Endothelial cell of umbilical vein (primary cell): ENCODE data around the gene MEIOB. TPM values are rescaled to one million over a fixed set of nuclear protein-coding genes. Genes with fewer than 3 reads are reported as not detected.

Experiments used
- BruUV-seq: library from RNA; stranded (reverse); fragments of 400-500 nt; replicated peaks from 2 replicates; lab custom pipeline; 2021; lab: Mats Ljungman, UMichigan
- CTCF ChIA-PET: fragments of 300-600, 350-600 bp; sonication (Branson Sonifier 250); formaldehyde crosslinking; loops from one replicate; lab custom pipeline; 2021; ENCODE audit warnings: antibody characterized with exemption, inconsistent platforms; lab: Charles Lee
- POLR2A ChIA-PET: fragments of 300-600, 350-600 bp; sonication (Branson Sonifier 250); formaldehyde crosslinking; loops from one replicate; lab custom pipeline; 2021; ENCODE audit warnings: antibody characterized with exemption, inconsistent platforms; lab: Charles Lee
- DNase-seq: peaks from one replicate; pipeline ENCODE4 v3.0.0-alpha.2; 2011; ENCODE audit warnings: low read depth, low spot score
- FAIRE-seq: peaks from 2 replicates; lab custom pipeline; 2011; peaks lifted over from hg19 to GRCh38; lab: Jason Lieb, UNC
- H2AFZ ChIP-seq: 2 replicates; pipeline ENCODE4 v1.6.0; 2012; ENCODE audit warnings: low read depth, low read length, control low read depth, inconsistent platforms
- H3K27ac ChIP-seq: 2 replicates; pipeline ENCODE4 v1.5.1; 2011; ENCODE audit warnings: low read depth, mild to moderate bottlenecking, control low read depth, low read length, moderate library complexity; ENCODE audit not compliant: insufficient read depth
- H3K27me3 ChIP-seq, 2 experiments: 2 replicates each; pipeline versions ENCODE4 v1.6.0 to v1.6.1; 2011; ENCODE audit warnings: low read length in 2 of 2, mixed read lengths in 1 of 2; ENCODE audit not compliant: control insufficient read depth in 2 of 2, insufficient read depth in 2 of 2
- H3K36me3 ChIP-seq, 2 experiments: 2 replicates in 1 of 2; 3 replicates in 1 of 2; pipeline ENCODE4 v1.5.1; 2011; ENCODE audit warnings: low read length in 2 of 2, mild to moderate bottlenecking in 1 of 2, moderate library complexity in 1 of 2; ENCODE audit not compliant: control insufficient read depth in 2 of 2, insufficient read depth in 2 of 2; ENCODE audit errors: extremely low read depth in 1 of 2
- H3K4me1 ChIP-seq: 3 replicates; pipeline ENCODE4 v1.5.1; 2011; ENCODE audit warnings: mild to moderate bottlenecking, low read length; ENCODE audit not compliant: control insufficient read depth, insufficient read depth; ENCODE audit errors: extremely low read depth
- H3K4me2 ChIP-seq: 2 replicates; pipeline ENCODE4 v1.6.1; 2011; ENCODE audit warnings: low read length, control low read depth, mixed read lengths; ENCODE audit not compliant: insufficient read depth
- H3K4me3 ChIP-seq, 3 experiments: fragments of 200-600 bp in 1 of 3; sonication (generic), shearing (Covaris generic) in 1 of 3; replicated peaks in 1 of 3; 2 replicates each; pipeline ENCODE4 v1.5.1; 2011 to 2016; ENCODE audit warnings: control low read depth in 3 of 3, low read length in 3 of 3, mild to moderate bottlenecking in 2 of 3, inconsistent platforms in 1 of 3, low read depth in 1 of 3, moderate library complexity in 1 of 3; ENCODE audit not compliant: insufficient read depth in 1 of 3
- H3K79me2 ChIP-seq: 2 replicates; pipeline ENCODE4 v1.6.0; 2012; ENCODE audit warnings: low read length, inconsistent platforms; ENCODE audit not compliant: control insufficient read depth, insufficient read depth
- H3K9ac ChIP-seq: replicated peaks from 2 replicates; pipeline ENCODE3; 2011; ENCODE audit warnings: low read length, control low read depth; ENCODE audit not compliant: insufficient read depth; ENCODE audit errors: extremely low read depth
- H3K9me1 ChIP-seq: replicated peaks from 3 replicates; pipeline ENCODE4 v1.6.0; 2011; ENCODE audit warnings: mild to moderate bottlenecking, low read length; ENCODE audit not compliant: control insufficient read depth, insufficient read depth; ENCODE audit errors: extremely low read depth
- H3K9me3 ChIP-seq: replicated peaks from 2 replicates; pipeline ENCODE4 v1.5.1; 2012; ENCODE audit warnings: low read length, inconsistent platforms; ENCODE audit not compliant: control insufficient read depth, insufficient read depth
- H4K20me1 ChIP-seq: replicated peaks from 2 replicates; pipeline ENCODE3; 2011; ENCODE audit warnings: mild to moderate bottlenecking, low read length; ENCODE audit not compliant: control insufficient read depth, insufficient read depth; ENCODE audit errors: extremely low read depth
- FOS ChIP-seq: IDR thresholded peaks from 2 replicates; pipeline ENCODE4 v1.6.1; 2011; ENCODE audit warnings: mild to moderate bottlenecking, low read length, moderate library complexity, borderline replicate concordance; ENCODE audit not compliant: insufficient read depth
- MYC ChIP-seq: IDR thresholded peaks from one replicate; pipeline ENCODE4 v1.6.1; 2011; ENCODE audit warnings: mild to moderate bottlenecking, low read depth, low read length
- POLR2AphosphoS5 ChIP-seq: IDR thresholded peaks from 2 replicates; pipeline ENCODE4 v1.6.1; 2012; ENCODE audit warnings: low read depth, mild to moderate bottlenecking, control low read depth, low read length, moderate library complexity; ENCODE audit not compliant: insufficient read depth
- dilution Hi-C: fragments of 300-500 bp; cut with MboI; formaldehyde crosslinking; loops from one replicate; pipeline ENCODE4 v1.15.0; 2019; ENCODE audit warnings: low sequenced_read_pairs; ENCODE audit not compliant: extremely low pct_ligation_motif_present
- intact Hi-C: fragments of 100-400 bp; cut with micrococcal nuclease; formaldehyde crosslinking; loops from one replicate; pipeline ENCODE4 v1.10.0; 2022
- polyA plus RNA-seq, 4 experiments: library from polyadenylated mRNA; depleted of rRNA in 3 of 4; stranded (reverse) in 3 of 4; unstranded in 1 of 4; fragments of >200 nt; gene quantifications; 2 replicates each; pipeline versions ENCODE4 v1.2.1 to v1.2.3, GENCODE V29; 2011 to 2012; ENCODE audit warnings: missing spikeins in 1 of 4
- total RNA-seq: library from RNA; stranded (reverse); gene quantifications from 2 replicates; pipeline ENCODE4 v1.2.3, GENCODE V29; 2021
- TF ChIP-seq, protein P1 (sequence below), 2 donors: IDR thresholded peaks; 1 replicate in 1 of 2; 2 replicates in 1 of 2; pipeline ENCODE4 v1.5.1; 2011; ENCODE audit warnings: low read length in 2 of 2, mild to moderate bottlenecking in 2 of 2, moderate library complexity in 2 of 2, control low read depth in 1 of 2, inconsistent platforms in 1 of 2, low read depth in 1 of 2; ENCODE audit not compliant: insufficient read depth in 1 of 2; ENCODE audit errors: extremely low read depth in 1 of 2
- TF ChIP-seq, protein P2 (sequence below): IDR thresholded peaks from 2 replicates; pipeline ENCODE4 v1.6.1; 2011; ENCODE audit not compliant: insufficient read depth, insufficient read length

Gene MEIOB
- total and polyA plus RNA-seq, 2 donors (not counting 3 experiments of a cell fraction or from before 2014, with no cell fraction given), result 0.04 TPM; not detected in 1

DNA sequence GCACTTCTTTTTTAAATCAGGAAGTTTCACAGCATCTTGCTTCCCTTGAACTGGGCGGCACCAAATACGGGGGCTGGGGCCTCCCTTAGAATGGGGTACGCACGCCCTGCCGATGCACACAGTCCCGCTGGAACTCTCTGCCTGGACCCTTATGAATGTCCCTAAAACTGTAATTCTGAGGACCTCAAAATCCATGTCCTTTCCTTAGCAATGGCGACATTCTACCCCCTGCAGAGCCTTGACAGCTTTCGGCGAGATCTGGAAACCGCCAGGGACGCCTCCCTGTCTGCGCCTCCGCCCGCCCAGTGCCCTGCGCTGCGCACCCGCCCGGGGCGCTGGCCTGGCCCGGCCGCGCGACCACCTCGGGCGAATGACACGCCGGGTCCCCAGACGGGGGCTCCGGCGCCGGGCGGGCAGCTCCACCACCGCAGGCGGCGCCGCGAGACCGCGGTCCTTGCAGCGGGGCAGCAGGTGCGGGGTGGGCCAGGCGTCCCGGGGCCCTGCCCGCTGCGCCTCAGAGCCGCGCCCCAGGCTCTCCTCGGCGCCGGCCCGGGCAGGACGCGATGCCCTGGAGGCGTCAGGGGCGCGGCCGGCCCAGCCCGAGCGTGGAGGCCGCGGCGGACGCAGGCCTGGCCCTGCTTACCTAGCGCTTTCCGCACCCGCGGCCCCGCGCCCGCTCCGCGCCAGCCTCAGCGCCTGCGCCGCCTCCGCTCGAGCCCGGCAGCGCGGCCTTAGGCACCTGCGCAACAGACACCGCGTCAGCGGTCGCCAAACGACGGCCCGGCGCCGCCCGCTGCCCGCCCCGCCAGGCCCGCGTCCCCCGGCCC lies 45.9 kb downstream of the MEIOB start:
- DNase-seq, result peak; percentile 50
- peak; percentile 35 for FAIRE-seq
- no peak for TF ChIP-seq POLR2AphosphoS5
- TF ChIP-seq MYC, result no peak
- TF ChIP-seq, protein P1, sequence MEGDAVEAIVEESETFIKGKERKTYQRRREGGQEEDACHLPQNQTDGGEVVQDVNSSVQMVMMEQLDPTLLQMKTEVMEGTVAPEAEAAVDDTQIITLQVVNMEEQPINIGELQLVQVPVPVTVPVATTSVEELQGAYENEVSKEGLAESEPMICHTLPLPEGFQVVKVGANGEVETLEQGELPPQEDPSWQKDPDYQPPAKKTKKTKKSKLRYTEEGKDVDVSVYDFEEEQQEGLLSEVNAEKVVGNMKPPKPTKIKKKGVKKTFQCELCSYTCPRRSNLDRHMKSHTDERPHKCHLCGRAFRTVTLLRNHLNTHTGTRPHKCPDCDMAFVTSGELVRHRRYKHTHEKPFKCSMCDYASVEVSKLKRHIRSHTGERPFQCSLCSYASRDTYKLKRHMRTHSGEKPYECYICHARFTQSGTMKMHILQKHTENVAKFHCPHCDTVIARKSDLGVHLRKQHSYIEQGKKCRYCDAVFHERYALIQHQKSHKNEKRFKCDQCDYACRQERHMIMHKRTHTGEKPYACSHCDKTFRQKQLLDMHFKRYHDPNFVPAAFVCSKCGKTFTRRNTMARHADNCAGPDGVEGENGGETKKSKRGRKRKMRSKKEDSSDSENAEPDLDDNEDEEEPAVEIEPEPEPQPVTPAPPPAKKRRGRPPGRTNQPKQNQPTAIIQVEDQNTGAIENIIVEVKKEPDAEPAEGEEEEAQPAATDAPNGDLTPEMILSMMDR (IDR thresholded peaks at IDR 0.05; ENCODE audit: extremely low read depth in 1 of 2, insufficient read depth in 1 of 2, low read depth in 1 of 2, low read length in 2 of 2), result no peak
- TF ChIP-seq, protein P2, sequence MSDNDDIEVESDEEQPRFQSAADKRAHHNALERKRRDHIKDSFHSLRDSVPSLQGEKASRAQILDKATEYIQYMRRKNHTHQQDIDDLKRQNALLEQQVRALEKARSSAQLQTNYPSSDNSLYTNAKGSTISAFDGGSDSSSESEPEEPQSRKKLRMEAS, result no peak
- TF ChIP-seq FOS, result no peak
- no peak overlapping the region for H3K9ac ChIP-seq
- POLR2A ChIA-PET, result no interaction called here
- peaks cover 22% of the 10 kb centered on the region for H3K79me2 ChIP-seq
- intact Hi-C loops (loop anchor here (2.0 kb wide), 1 partner anchor 43 kb away; the partner anchor contains the start of genes NUBP2 and SPSB3), dilution Hi-C loops (no loop called here)
- peaks cover 20% of the 10 kb centered on the region for H3K4me1 ChIP-seq
- no peaks in the 10 kb centered on the region for H3K27me3 ChIP-seq
- H2AFZ ChIP-seq, result peak overlapping the region; percentile 39
- no peaks in the 10 kb centered on the region for H4K20me1 ChIP-seq
- peak overlapping the region; percentile 74 for H3K4me2 ChIP-seq
- peaks cover 0 to 10% of the 10 kb centered on the region in 2 experiments for H3K36me3 ChIP-seq
- no peaks in the 10 kb centered on the region for H3K9me3 ChIP-seq
- no peak overlapping the region for H3K27ac ChIP-seq
- BruUV-seq, result no TSS peak
- CTCF ChIA-PET, result interaction anchor here (0.8 to 1.5 kb wide), 2 partner anchors 44 to 278 kb away, joined by 3 read pairs; partner anchors contain the start of genes NUBP2 and SPSB3
- peak overlapping the region; percentile 37 to 91 (median 75) for H3K4me3 ChIP-seq
- no peaks in the 10 kb centered on the region for H3K9me1 ChIP-seq
